Heart left ventricle (tissue), 16 donors: Measurements from ENCODE around the gene TNRC6C. TPM values are rescaled to one million over a fixed set of nuclear protein-coding genes. Genes with fewer than 3 reads are reported as not detected.
"Not testable (repeated sequence)": the region's sequence is repeated elsewhere in the genome, so short reads cannot be mapped to it uniquely, and the experiment has no call there.

Experiments used
- ATAC-seq, 4 donors: fragments of 200-7000 bp; cut with Tn5 transposase; one replicate each; pipeline ENCODE4 v1.9.1; 2020 to 2022; ENCODE audit warnings: moderate library complexity in 4 of 4, mild to moderate bottlenecking in 3 of 4, moderate number of reproducible peaks in 1 of 4
- DNase-seq, 5 donors: peaks; one replicate each; pipeline ENCODE4 v3.0.0-alpha.2; 2020
- H3K27ac ChIP-seq, 12 donors: fragments of 200-600 bp; sonication (generic) in 4 of 12; one replicate each; pipeline versions ENCODE4 v1.5.0 to v1.8.0; 2016 to 2022; ENCODE audit warnings: mild to moderate bottlenecking in 2 of 12
- H3K27me3 ChIP-seq, 9 donors: fragments of 200-600 bp; sonication (generic) in 2 of 9; one replicate each; pipeline versions ENCODE4 v1.5.1 to v1.8.0; 2016 to 2022; ENCODE audit warnings: mild to moderate bottlenecking in 3 of 9
- H3K36me3 ChIP-seq, 9 donors: fragments of 200-600 bp; sonication (generic) in 2 of 9; one replicate each; pipeline versions ENCODE4 v1.5.0 to v1.8.0; 2018 to 2022; ENCODE audit warnings: mild to moderate bottlenecking in 2 of 9
- H3K4me1 ChIP-seq, 12 donors: fragments of 200-600 bp; sonication (generic) in 4 of 12; one replicate each; pipeline versions ENCODE4 v1.5.0 to v1.8.0; 2016 to 2022; ENCODE audit warnings: mild to moderate bottlenecking in 3 of 12
- H3K4me3 ChIP-seq, 12 donors: fragments of 200-600 bp; sonication (generic) in 4 of 12; one replicate each; pipeline versions ENCODE4 v1.5.0 to v1.8.0; 2017 to 2022; ENCODE audit warnings: mild to moderate bottlenecking in 9 of 12, moderate library complexity in 4 of 12
- H3K9me3 ChIP-seq, 12 donors: fragments of 200-600 bp; sonication (generic) in 4 of 12; one replicate each; pipeline versions ENCODE4 v1.5.0 to v1.8.0; 2016 to 2022; ENCODE audit warnings: mild to moderate bottlenecking in 1 of 12
- POLR2A ChIP-seq, 2 donors: fragments of 450-650 bp; IDR thresholded peaks; one replicate each; pipeline ENCODE4 v1.6.1; 2017; ENCODE audit warnings: antibody characterized with exemption in 2 of 2, mild to moderate bottlenecking in 2 of 2, moderate library complexity in 2 of 2
- WGBS, 4 donors: extraction: QIAGEN DNeasy Blood & Tissue Kit in 2 of 4; methylation state at CpG; one replicate each; pipeline versions ENCODE4 v1.1.5 to v1.1.7; 2013 to 2018; 5-methylcytosine and 5-hydroxymethylcytosine counted together
- intact Hi-C, 10 donors: fragments of 100-400 bp; cut with DNase I; formaldehyde crosslinking; loops; one replicate each; pipeline versions ENCODE4 v1.11.1 to v1.14.2; 2022
- polyA plus RNA-seq, 2 donors: library from polyadenylated mRNA; stranded (reverse); fragments of 200-250 nt; gene quantifications; one replicate each; pipeline ENCODE4 v1.2.3, GENCODE V29; 2013
- total RNA-seq, 9 donors: library from RNA; depleted of rRNA in 2 of 9; stranded (reverse); fragments of >200 nt in 2 of 9; fragmentation: NEBNext Ultra II Directional in 3 of 9; extraction: Animal tissue kit (Norgen Biotek cat#: 25700) in 3 of 9; gene quantifications; one replicate each; pipeline versions ENCODE4 v1.1.0 to v1.2.4, GENCODE V29; 2016 to 2023
- TF ChIP-seq, protein P1 (sequence below), 12 donors: fragments of 200-600 bp; sonication (generic) in 4 of 12; IDR thresholded peaks; one replicate each; pipeline versions ENCODE4 v1.5.0 to v1.8.0; 2018 to 2022; ENCODE audit warnings: antibody characterized with exemption in 12 of 12, mild to moderate bottlenecking in 5 of 12
- donor health status: ischemic (EF 13 %, LVEDD 7.1; RV severe dilation, severe dysfunction).
- donor health status: healthy with polysubstance abuse.
- donor health status: DM: no; HTN: yes; CAD: no.
- donor health status: DM: no; HTN: no; CAD: no.
- donor health status: ischemic (EF 25% LVEDD 6.9; RV normal size, moderate dysfunction).
- donor health status: ischemic (EF 25% LVEDD 5.7; RV mildly dilated, moderate dysfunction).
- donor health status: healthy.
- donor health status: DM: yes; HTN: yes; CAD: no.
- donor health status: ischemic (EF 35%, LVEDD 5.7; RV mildly dilated, moderate dysfunction).
- donor health status: nonischemic (EF 11% LVEDD 7.7; RV severe dilation, severe dysfunction).
- donor health status: DM: yes; HTN: yes; CAD: no.
- donor health status: PGD.
- donor health status: ischemic (EF 29% LVEDD 5.4; RV normal size, mild dysfunction).
- donor health status: nonischemic (EF 23%, LVEDD 6.1; RV moderate dilation, normal function).

TNRC6C gene
- total and polyA plus RNA-seq, 11 donors, result 7.7 to 24.7 (median 19.0) TPM

DNA sequence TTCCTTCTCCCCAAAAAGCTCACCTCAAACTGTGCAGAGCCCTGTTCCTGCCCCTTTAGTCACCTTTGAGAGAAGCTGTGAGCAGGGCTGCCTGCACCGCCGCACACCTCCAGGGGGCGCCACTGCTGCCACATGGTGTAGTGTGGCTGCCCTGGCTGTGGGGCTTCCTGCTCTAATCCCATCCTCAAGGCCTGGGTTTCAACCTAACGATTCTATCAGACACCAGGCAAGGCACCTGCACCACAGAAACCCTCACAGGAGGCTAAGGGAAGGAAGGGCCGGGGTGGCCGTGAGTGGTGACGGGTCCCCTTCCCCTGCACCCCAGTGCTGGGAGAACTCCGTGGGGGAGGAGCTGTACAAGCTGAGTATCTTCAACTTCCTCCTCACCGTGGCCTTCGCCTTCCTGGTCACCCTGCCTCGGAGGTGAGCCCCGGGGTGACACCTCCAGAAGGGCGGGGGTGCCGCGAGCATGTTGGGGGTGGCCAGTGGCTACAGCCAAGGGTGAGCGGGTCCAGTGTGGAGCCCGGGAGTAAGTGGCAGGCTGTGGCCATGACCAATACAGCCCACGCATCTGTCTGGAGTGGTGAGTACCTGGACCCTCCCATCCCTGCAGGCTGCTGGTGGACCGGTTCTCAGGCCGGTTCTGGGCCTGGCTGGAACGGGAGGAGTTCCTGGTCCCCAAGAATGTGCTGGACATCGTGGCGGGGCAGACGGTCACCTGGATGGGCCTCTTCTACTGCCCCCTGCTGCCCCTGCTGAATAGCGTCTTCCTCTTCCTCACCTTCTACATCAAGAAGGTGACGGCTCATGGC, 179.1 kb downstream of the TNRC6C start:
- intact Hi-C loops, result no loop called here
- no peak overlapping the region for H3K27ac ChIP-seq
- TF ChIP-seq, protein P1, sequence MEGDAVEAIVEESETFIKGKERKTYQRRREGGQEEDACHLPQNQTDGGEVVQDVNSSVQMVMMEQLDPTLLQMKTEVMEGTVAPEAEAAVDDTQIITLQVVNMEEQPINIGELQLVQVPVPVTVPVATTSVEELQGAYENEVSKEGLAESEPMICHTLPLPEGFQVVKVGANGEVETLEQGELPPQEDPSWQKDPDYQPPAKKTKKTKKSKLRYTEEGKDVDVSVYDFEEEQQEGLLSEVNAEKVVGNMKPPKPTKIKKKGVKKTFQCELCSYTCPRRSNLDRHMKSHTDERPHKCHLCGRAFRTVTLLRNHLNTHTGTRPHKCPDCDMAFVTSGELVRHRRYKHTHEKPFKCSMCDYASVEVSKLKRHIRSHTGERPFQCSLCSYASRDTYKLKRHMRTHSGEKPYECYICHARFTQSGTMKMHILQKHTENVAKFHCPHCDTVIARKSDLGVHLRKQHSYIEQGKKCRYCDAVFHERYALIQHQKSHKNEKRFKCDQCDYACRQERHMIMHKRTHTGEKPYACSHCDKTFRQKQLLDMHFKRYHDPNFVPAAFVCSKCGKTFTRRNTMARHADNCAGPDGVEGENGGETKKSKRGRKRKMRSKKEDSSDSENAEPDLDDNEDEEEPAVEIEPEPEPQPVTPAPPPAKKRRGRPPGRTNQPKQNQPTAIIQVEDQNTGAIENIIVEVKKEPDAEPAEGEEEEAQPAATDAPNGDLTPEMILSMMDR (IDR thresholded peaks at IDR 0.05), result peak in 7 of 12 donors; percentile 10 to 39 (median 22)
- TF ChIP-seq POLR2A (IDR thresholded peaks at IDR 0.05), result no peak
- H3K9me3 ChIP-seq, result no peaks in the 10 kb centered on the region
- ATAC-seq, result no peak
- no peak for DNase-seq
- 63 to 71% (median 69%) methylated on average over 22 to 26 of the region's 26 CpGs for WGBS, 4 donors
- H3K27me3 ChIP-seq, result no peaks in the 10 kb centered on the region
- peaks cover 0 to 67% (median 10%) of the 10 kb centered on the region in 12 donors for H3K4me1 ChIP-seq
- peaks cover 0 to 41% (median 0%) of the 10 kb centered on the region in 9 donors for H3K36me3 ChIP-seq
- H3K4me3 ChIP-seq, result no peak overlapping the region

DNA sequence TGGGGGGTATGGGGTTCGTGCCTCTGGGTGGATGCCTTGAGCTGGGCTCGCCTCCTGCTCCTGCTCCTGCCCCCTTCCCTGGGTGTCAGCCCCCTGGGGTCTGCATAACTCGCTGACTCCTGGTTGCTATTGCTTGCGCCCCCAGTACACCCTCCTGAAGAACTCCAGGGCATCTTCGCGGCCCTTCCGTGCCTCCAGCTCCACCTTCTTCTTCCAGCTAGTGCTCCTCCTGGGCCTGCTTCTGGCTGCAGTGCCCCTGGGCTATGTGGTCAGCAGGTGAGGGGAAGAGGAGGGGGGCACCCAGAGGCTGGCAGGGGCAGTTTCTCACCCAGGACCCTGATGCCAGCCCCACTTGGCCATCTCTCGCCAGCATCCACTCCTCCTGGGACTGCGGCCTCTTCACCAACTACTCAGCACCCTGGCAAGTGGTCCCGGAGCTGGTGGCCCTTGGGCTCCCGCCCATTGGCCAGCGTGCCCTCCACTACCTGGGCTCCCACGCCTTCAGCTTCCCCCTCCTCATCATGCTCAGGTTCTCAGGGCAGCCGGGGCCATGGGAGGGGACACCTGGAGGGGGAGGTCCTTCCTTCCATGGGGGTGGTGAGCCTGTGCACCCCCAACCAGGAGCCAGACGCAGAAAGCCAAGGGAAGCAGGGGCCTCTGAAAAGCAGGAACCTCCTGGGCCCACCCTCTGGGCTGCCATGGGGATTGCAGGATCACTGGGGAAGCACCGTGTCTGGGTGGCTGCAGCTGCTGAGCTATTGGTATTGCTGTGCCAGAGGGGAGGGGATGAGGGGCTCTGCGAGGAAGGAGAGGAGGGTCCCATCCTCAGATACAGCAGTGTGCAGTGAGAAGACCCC, 179.9 kb downstream of the TNRC6C start:
- no peak overlapping the region for H3K27ac ChIP-seq
- ATAC-seq (no peak), DNase-seq (no peak)
- H3K4me3 ChIP-seq, result no peak overlapping the region
- no peaks in the 10 kb centered on the region for H3K9me3 ChIP-seq
- TF ChIP-seq, protein P1 (IDR thresholded peaks at IDR 0.05), result no peak
- no peak for TF ChIP-seq POLR2A (IDR thresholded peaks at IDR 0.05)
- H3K36me3 ChIP-seq, result peaks cover 0 to 37% (median 0%) of the 10 kb centered on the region in 9 donors
- intact Hi-C loops, result no loop called here
- H3K27me3 ChIP-seq, result no peaks in the 10 kb centered on the region
- 85 to 88% (median 87%) methylated on average over 17 of the region's 17 CpGs for WGBS, 4 donors
- H3K4me1 ChIP-seq, result peaks cover 0 to 62% (median 9%) of the 10 kb centered on the region in 12 donors

DNA sequence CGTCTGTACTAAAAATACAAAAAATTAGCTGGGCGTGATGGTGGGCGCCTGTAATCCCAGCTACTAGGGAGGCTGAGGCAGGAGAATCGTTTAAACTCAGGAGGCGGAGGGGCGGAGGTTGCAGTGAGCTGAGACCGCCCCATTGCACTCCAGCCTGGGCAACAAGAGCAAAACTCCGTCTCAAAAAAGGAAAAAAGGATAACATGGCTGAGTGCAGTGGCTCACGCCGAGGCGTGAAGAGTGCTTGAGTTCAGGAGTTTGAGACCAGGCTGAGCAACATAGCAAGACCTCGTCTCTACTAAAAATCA, 181.3 kb downstream of the TNRC6C start:
- 90 to 95% (median 94%) methylated on average over 12 of the region's 12 CpGs for WGBS, 4 donors
- H3K9me3 ChIP-seq, H3K27me3 ChIP-seq, ATAC-seq, DNase-seq, H3K4me3 ChIP-seq, intact Hi-C loops: not testable (repeated sequence)
- H3K27ac ChIP-seq, result peak overlapping the region in 1 of 12 donors; percentile 37
- peaks cover 6 to 62% (median 15%) of the 10 kb centered on the region in 12 donors for H3K4me1 ChIP-seq
- H3K36me3 ChIP-seq, result peaks cover 0 to 30% (median 0%) of the 10 kb centered on the region in 9 donors

DNA sequence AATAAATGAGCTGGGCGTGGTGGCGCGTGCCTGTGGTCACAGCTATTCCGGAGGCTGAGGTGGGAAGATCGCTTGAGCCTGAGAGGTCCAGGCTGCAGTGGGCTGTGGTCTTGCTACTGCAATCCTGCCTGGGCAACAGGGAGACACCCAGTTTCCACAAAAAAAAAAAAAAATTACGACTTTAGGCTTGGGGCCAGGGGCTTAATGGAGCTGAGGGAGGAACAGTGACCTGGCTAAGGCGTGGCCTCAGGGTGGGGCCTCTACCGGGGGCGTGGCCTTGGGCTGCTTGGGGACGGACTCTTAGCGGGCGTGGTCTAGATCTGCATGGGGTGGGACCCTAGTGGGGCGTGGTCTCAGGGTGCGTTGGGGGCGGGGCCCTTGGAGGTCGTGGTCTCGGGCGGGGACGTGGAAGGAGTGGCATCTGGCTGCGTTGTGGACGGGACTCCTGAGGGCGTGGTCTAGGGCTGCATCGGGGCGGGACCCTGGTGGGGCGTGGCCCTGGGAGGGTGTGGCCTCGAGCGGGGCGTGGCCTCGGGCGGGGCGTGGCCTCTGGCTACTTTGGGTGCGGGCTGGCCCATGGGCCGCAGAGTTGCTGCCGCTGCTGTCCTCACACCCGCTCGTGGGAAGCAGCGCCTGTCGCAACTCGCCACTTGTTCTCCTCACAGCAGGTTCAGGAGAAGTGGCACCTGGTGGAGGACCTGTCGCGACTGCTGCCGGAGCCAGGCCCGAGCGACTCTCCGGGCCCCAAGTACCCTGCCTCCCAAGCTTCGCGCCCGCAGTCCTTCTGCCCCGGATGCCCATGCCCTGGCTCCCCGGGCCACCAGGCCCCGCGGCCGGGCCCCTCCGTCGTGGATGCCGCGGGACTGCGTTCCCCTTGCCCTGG, 181.9 kb downstream of the TNRC6C start:
- TF ChIP-seq POLR2A (IDR thresholded peaks at IDR 0.05), result peak in 1 of 2 donors; percentile 27
- TF ChIP-seq, protein P1 (IDR thresholded peaks at IDR 0.05), result no peak
- ATAC-seq (peak; percentile 80 to 89 (median 87)), DNase-seq (peak; percentile 83 to 96 (median 91))
- WGBS, 4 donors, result 37 to 47% (median 40%) methylated on average over 45 to 58 of the region's 58 CpGs
- H3K27ac ChIP-seq, result peak overlapping the region in 1 of 12 donors; percentile 37
- no peaks in the 10 kb centered on the region for H3K27me3 ChIP-seq
- H3K9me3 ChIP-seq, result no peaks in the 10 kb centered on the region
- H3K36me3 ChIP-seq, result peaks cover 0 to 24% (median 0%) of the 10 kb centered on the region in 9 donors
- H3K4me3 ChIP-seq, result peak overlapping the region in 2 of 12 donors; percentile 5 to 11
- intact Hi-C loops, result no loop called here
- peaks cover 11 to 67% (median 21%) of the 10 kb centered on the region in 12 donors for H3K4me1 ChIP-seq
